ENCODE data around the gene SLC35F5. TPM values are rescaled to one million over a fixed set of nuclear protein-coding genes. Genes with fewer than 3 reads are reported as not detected.

Gene SLC35F5
- total RNA-seq, 1 donor from 2014 or later, result 55.7 TPM

GRCh38 chr2:113762377-113763118 lies 6.1 kb upstream of the SLC35F5 start:
- intact Hi-C loops (cut with DNase I), result no loop called here
- Histone ChIP-seq H3K9me3 (no peaks in the 10 kb centered on the region), H3K27ac (peak overlapping the region; percentile 27 to 44), H3K4me3 (no peak overlapping the region), H3K36me3 (no peaks in the 10 kb centered on the region), H3K27me3 (no peaks in the 10 kb centered on the region), H3K4me1 (peaks cover 0 to 2% of the 10 kb centered on the region in 2 donors)
- TF ChIP-seq CTCF (IDR thresholded peaks at IDR 0.05), result no peak
- no peak for DNase-seq (ENCODE audit: low spot score in 2 of 2)

- Histone ChIP-seq H3K36me3 (no peaks in the 10 kb centered on the region), H3K4me3 (no peak overlapping the region), H3K9me3 (no peaks in the 10 kb centered on the region), H3K4me1 (peaks cover 4 to 6% of the 10 kb centered on the region in 2 donors), H3K27me3 (no peaks in the 10 kb centered on the region), H3K27ac (no peak overlapping the region)
- no peak for DNase-seq (ENCODE audit: low spot score in 2 of 2)
- TF ChIP-seq CTCF (IDR thresholded peaks at IDR 0.05), result no peak
- intact Hi-C loops (cut with DNase I), result no loop called here
These were observed 4.0 kb upstream of the SLC35F5 start for GRCh38 chr2:113760400-113760799.

- peak overlapping the region; percentile 86 to 96 for H3K4me3 ChIP-seq
- H3K27me3 ChIP-seq, result no peaks in the 10 kb centered on the region
- peaks cover 0 to under 1% of the 10 kb centered on the region in 2 donors for H3K36me3 ChIP-seq
- TF ChIP-seq CTCF (IDR thresholded peaks at IDR 0.05), result no peak
- H3K9me3 ChIP-seq, result no peaks in the 10 kb centered on the region
- H3K4me1 ChIP-seq, result peaks cover 4 to 12% of the 10 kb centered on the region in 2 donors
- intact Hi-C loops (cut with DNase I), result loop anchor here (10.0 kb wide), 1 partner anchor 168 kb away; no protein-coding TSS in a partner anchor
- H3K27ac ChIP-seq, result peak overlapping the region; percentile 92 to 97
- DNase-seq (ENCODE audit: low spot score in 2 of 2), result no peak
These were observed 756 bp upstream of the SLC35F5 start for GRCh38 chr2:113757138-113757657.

GRCh38 chr2:113755835-113756354 lies 547 bp downstream of the SLC35F5 start:
- H3K36me3 ChIP-seq, result peaks cover 4 to 5% of the 10 kb centered on the region in 2 donors
- peak overlapping the region; percentile 86 to 96 for H3K4me3 ChIP-seq
- DNase-seq (ENCODE audit: low spot score in 2 of 2), result no peak
- peaks cover 4 to 12% of the 10 kb centered on the region in 2 donors for H3K4me1 ChIP-seq
- H3K9me3 ChIP-seq, result no peaks in the 10 kb centered on the region
- H3K27me3 ChIP-seq, result no peaks in the 10 kb centered on the region
- TF ChIP-seq CTCF (IDR thresholded peaks at IDR 0.05), result peak in 1 of 3 experiments; percentile 3
- H3K27ac ChIP-seq, result peak overlapping the region; percentile 92 to 97
- intact Hi-C loops (cut with DNase I), result loop anchor here (1.0 to 10.0 kb wide), 2 partner anchors 134 to 169 kb away; partner anchors contain the start of gene ACTR3

- Histone ChIP-seq H3K36me3 (peaks cover 4 to 11% of the 10 kb centered on the region in 2 donors), H3K9me3 (no peaks in the 10 kb centered on the region), H3K4me1 (peaks cover 4 to 12% of the 10 kb centered on the region in 2 donors), H3K4me3 (peak overlapping the region; percentile 86 to 96), H3K27me3 (no peaks in the 10 kb centered on the region), H3K27ac (peak overlapping the region; percentile 92 to 97)
- DNase-seq (ENCODE audit: low spot score in 2 of 2), result no peak
- no peak for TF ChIP-seq CTCF (IDR thresholded peaks at IDR 0.05)
- intact Hi-C loops (cut with DNase I), result loop anchor here (10.0 kb wide), 1 partner anchor 170 kb away; no protein-coding TSS in a partner anchor
These were observed 1.2 kb downstream of the SLC35F5 start for GRCh38 chr2:113755035-113755834.
